Activated naive CD4-positive, alpha-beta T cell treated with Interleukin-2 at 50 U/mL for 16 hours (primary cell): ENCODE measurements around the gene ADAM17.
"Not testable (repeated sequence)": the region's sequence is repeated elsewhere in the genome, so short reads cannot be mapped to it uniquely, and the experiment has no call there.

ENCODE experiments used
- DNase-seq: peaks from one replicate; pipeline ENCODE4 v3.0.0-alpha.2; 2020

ADAM17 gene

DNA sequence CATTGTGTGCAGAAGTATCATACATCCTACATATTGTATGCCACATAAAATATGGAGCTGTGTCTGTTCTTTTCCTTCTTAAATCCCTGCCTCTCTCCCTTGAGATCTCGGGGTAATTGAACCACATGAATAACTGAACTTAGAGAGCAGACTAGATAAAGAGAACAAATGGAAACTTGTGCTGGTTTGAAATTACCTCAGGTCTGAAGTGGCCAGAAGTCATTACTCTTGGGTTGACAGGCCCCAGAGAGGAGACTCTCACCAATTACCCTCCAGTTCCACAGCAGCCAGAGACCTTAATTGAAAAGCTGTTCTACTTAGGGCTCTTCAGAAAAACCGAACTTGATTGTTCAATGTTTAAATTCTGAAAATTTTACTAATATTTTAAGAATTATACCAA lies 5.0 kb upstream of the ADAM17 start:
- no peak for DNase-seq

DNA sequence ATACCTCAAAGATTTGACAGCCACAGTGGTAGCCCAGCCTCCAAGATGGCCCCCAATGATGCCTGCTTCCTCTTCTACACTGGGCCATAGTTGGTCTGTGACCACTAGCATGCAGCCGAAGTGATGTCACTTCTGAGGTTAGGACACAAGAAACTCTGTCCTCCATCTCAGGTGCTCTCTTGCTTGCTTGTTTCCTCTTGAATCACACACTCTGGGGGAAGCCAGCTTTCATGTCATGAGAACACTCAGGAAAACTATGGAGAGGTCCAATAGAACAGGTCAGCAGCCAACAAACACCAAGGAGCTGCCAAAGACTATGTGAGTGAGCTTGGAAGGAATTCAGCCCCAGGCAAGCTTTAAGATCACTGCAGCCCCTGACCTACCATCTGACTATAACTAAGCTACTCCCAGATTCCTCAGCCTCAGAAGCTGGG lies 3.3 kb upstream of the ADAM17 start:
- no peak for DNase-seq

DNA sequence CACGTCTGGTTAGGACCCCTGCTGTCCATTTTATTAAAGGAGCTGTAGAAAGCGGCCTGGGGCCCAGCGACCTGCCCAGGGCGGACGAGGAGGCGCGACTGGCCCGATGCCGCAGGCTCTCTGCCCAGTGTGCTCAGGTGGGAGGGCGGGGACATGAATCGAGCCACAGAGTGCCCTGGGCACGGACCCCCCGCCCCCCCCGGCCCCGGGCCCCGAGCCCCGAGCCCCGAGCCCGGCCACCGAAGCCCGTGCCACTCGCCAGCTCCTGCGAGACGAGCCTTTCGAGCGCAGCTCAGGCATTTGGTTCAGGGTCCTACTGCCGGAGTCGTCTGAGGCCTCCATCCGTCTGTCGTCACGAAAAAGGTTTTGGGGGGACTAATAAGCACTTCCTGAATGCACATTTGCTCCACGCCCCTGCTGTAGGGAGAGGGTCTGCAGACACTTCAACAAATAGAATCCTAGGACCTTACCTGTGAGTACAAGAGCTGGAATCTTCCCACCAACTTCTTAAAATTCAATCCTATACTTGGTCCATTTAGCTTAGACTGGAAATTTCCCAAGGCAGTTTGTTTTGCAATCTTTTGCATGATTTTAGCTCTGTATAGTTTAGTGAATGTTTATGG lies 602 bp upstream of the ADAM17 start:
- no peak for DNase-seq

DNA sequence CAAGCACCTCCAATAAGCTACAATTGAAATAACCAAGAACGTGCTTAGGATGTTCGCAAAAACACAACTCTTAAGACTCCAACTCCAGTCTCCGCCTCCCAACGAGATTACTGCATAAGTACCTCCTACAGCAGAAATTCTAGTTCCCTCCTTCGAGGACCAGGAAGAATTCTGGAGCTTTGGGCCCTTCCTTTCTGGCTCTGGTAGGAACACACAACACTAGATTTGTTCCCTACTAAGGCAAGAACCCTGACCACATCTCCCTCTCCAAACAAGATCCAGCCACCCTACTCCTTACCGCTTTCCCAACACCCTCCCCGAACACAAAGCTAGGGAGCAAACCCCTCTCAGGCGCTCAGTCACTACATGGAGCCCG lies 721 bp downstream of the ADAM17 start:
- DNase-seq: peak; percentile 39

DNA sequence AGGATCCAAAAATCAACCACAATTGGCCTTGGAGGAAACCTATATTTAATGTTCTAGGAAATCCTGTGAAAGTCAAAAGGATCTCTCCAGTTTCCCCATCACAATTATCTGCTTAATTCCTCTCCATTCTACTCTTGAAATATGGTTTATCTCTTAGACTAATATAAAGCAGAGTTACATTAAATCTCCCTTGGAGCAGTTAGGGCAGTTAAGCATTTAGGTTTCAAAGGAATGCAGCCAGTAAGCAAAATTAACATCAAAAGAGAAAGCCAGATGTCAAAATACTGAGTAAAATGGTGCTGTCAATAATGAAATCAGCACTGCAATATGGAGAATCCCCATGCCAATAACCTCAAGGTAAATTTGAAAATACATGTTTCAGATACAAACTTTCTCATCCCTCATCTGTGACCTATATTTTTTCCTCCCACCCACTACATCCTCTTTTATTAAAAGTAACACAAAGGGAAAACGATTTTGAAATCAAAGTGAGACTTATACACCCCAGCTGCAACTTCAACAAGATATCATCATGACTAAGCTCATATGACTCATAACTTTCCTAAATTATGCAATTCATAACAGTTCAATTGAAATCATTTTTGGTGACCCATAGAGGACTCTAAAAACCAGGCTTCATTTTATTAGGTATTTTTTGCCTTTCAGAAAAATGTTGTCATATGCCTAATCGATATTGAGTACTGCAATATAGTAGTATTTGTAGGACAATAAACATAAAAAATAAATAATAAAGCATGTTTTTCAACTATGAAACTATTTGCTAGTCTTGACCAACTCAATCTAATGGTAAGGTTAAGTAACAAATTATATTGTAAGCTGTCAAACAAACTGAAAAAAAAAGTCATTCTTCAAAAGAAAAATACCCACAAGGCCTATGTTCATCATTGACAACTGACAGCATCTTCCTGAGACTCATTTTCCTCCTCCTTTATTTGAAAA lies 3.1 kb downstream of the ADAM17 start:
- no peak for DNase-seq

DNA sequence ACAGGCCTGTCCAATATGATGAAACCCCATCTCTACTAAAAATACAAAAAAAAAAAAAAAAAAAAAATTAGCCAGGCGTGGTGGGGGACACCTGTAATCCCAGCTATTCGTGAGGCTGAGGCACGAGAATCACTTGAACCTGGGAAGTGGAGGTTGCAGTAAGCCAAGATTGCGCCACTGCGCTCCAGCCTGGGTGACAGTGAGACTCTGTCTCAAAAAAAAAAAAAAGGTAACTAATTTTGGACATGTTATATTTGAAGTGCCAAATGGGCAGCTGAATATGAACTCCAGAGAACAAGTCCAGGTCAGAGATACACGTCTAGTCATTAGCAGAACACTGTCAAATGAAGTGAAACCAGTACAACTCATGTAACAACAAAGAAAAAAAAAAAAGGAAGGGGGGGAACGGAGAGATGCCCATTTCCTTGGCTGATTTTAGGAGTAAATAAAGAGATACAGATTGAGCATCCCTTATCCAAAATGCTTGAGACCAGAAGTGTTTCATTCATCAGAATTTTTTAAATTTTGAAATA lies 4.7 kb downstream of the ADAM17 start:
- not testable (repeated sequence) for DNase-seq

DNA sequence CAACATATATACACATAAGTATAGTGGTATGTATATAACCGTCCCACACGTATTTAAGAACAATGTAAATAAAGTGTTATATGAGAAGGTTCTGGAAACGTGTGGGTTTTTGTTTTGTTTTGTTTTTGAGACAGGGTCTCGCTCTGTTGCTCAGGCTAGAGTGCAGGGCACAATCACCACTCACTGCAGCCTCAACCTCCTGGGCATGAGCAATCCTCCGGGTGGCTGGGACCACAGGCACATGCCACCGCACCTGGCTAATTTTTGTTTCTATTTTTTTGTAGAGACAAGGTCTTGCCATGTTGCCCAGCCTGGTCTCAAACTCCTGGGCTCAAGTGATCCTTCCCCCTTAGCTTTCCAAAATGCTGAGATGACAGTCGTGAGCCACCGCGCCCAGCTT lies 6.2 kb downstream of the ADAM17 start:
- no peak for DNase-seq

DNA sequence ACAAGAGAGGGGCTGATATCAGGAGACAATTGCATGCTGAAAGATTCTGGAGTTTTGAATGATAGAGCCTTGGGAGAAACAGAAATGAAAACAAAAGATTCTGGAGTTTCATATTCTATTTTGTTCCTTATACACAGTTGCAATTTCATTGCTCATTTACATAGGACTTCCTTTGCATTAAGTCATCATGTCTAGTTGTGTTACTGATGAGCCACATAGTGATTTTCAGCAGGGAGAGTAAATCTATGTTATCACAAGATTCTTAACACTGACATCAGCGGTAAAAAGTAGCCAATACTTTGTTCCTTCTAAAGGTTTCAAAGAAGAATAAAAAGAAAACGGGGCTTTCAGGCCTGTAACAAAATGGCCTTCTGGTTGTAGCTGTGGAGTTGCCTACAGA lies 7.1 kb downstream of the ADAM17 start:
- no peak for DNase-seq

DNA sequence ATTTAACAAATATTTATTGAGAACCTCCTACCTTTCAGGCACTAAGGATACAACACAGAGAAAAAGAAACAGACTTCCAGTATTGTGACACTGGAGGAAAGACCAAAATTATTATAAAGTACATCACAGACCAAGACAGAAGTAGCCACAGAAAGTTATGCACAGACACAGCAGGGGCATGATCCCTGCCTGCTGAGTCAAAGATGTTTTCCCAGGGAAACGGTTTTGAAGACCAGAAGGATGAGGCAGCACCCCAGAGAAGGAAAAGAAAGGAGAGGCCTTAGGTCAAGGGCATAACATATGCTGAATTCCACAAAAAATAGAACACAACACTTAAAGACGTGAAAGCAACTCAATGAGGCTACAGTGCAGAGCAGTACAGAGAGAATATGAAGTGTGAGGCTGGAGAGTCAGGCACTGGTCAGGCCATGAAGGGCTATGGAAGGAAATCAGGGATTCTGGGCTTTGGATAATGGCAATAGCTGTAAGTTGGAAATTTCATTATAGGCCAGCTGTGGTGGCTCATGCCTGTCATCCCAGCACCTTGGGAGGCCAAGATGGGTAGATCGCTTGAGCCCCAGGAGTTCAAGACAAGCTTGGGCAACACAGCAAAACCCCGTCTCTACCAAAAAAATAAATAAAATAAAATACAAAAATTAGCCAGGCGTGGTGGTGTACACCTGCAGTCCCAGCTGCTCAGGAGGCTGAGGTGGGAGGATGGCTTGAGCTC lies 8.2 kb downstream of the ADAM17 start:
- no peak for DNase-seq

DNA sequence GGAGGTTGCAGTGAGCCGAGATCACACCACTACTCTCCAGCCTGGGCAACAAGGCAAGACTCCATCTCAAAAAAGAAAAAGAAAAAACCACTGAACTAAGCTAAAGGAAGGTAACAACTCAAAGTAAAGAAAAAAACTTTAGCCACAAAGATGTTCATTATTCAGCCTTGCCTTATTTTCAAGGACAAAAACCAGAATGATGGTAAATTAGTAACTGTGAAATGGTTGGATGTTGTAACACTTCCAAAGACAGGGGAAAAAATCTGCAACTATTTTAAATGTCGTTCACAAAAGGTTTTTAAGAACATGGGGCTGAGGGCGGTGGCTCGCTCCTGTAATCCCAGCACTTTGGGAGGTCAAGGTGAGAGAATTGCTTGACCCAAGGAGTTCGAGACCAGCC lies 10.1 kb downstream of the ADAM17 start:
- DNase-seq: no peak

DNA sequence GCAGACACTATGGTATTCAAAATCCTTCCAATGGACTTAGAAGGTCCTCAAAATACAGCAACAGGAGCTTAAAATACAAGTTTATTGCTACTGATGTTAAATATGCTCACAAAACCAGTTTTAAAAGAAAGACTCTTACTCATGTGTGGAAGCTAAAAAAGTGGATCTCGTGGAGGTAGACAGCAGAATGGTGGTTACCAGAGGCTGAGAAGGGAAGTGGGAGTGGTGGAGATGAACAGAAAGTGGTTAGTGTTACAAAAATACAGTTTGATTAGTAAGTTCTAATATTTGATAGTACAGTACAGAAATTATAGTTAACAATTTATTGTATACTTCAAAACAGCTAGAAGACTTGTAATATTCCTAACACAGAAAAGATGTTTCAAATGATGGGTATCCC lies 12.1 kb downstream of the ADAM17 start:
- DNase-seq: no peak

DNA sequence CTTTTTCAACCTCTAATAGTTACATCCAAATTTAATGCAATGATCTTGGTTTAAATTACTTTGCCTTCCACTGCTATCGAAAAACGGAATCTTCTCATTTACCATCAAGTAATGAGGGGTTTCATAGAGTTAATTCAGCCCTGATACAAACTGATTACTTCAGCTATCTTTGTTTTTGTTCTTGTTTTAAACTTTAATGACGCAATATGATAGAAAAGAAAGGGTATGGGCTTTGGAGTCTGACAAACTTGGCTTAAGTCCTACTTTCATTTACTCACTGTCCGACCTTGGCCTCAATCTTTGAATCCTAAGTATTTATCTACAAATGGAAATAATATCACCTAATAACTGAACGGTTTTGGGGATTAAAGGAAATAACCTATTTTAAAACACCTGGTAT lies 16.1 kb downstream of the ADAM17 start:
- DNase-seq: no peak

DNA sequence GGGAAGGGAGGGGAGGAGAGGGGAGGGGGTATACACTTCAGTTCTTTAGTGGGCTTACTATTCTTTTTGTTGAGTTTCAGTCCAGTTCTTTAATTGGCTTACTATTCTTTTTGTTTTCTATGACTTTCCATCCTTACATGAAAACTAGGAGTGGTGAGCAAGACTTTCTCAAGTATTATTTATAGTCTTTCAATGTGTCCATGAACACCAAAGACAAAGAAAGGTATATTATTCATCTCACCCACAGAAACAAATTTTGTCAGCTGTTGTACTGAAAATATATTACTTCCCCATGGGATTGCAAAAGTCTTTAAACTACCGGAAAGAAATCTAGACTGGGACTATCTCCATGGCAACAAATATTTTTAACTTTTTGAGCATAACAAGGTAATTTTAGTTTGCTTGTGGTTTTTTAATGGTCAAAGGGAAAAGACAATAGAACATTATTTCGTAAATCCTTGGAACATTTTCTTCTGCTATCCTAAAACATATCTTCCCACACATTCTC lies 17.6 kb downstream of the ADAM17 start:
- DNase-seq: no peak

DNA sequence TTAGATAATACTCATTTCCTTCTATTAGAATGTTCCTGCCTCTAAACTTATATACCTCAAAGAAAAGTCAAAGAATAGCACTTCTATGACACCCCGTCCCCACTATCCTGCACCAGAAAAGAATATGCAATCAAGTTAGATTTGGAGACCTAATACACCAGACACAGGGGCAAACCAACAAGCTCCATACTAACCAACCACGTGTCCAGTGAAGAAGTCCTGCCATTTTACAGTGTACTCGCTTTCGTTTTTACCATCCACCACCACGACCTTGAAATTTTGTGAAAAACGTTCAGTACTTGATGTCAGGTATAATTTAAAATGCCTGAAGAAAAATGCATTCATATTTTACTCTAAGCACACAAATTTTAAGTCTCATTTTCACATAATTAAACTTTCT lies 19.1 kb downstream of the ADAM17 start:
- DNase-seq: no peak

DNA sequence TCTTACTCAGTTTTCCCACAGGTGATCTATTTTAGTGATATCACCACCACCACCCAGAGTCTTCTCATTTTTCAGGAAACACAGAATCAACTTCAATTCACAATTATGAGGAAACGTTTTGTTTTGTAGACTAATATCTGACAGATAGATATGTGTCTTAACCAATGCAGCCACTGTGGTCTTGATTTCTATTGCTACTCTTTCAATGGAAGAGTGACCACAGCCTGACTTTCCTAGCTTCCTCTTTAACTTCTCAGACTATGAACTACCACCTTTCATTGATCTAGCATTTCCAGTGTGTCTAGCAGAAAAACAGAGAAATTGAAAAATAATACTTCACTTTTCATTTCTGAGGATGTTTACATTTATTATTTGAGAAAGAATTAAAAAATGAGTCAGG lies 20.5 kb downstream of the ADAM17 start:
- DNase-seq: no peak

DNA sequence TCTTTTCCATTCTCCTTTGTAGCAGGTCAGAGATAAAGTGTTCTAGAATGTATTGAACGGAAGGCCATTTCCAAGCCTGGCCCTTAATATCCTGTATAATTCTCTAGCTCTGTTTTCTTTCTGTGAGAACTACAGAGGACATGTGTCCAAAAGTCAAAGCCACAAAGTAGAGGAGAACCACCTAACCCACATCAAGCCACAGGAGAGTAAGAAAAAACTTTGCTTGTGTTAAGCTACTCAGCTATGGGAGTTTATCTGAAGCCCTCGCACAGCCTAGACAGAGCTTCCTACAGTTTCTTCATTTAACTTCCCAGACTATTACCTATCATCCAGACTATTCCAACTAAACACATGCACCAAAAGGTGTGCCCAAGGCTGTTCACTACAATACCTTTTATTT lies 22.0 kb downstream of the ADAM17 start:
- no peak for DNase-seq

DNA sequence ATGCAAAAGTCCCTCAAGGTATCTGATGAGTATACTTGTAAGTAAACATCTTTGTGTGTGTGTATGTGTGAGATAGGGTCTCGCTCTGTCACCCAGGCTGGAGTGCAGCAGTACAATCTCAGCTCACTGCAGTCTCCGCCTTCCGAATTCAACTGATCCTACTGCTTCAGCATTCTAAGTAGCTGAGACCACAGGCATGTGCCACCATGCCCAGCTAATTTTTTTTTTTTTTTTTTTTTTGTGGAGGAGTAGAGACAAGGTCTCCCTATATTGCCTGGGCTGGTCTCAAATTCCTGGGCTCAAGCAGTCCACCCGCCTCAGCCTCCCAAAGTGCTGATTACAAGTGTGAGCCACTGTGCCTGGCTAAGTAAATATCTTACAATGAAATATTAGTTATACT lies 23.2 kb downstream of the ADAM17 start:
- no peak for DNase-seq

DNA sequence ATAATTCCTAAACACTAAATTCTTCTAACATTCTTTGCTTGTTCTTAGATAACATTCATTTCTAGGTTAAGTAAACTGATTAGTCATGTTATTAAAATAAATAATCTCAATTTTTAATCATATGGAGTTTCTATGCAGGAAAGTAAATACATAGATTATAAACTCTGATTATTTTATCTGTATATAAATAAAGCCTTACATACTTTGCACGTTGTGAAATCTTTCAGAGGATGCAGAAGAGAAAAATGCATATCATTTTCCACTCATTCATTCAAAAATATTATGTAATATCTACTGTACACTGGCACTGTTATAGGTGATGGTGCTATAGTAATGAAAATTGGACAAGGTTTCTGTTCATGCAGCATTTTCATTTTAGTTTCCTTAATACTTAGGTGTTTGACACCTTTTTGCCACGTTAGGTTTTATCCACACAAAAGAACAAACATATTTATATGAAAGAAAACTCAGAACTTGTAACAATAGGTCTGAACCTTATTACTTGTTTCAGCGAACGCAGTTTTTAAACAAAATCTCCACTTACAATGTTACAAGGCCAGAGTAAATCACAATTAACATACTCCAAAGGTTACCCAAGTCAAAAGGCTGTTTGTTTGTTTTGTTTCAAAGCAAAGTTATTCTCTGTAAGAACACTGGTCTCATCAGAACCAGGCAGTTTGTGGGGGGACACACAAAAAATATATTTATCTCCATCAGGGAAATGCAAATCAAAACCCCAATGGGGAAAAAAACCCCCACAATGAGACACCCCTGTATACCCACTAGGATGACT lies 27.4 kb downstream of the ADAM17 start:
- DNase-seq: no peak

DNA sequence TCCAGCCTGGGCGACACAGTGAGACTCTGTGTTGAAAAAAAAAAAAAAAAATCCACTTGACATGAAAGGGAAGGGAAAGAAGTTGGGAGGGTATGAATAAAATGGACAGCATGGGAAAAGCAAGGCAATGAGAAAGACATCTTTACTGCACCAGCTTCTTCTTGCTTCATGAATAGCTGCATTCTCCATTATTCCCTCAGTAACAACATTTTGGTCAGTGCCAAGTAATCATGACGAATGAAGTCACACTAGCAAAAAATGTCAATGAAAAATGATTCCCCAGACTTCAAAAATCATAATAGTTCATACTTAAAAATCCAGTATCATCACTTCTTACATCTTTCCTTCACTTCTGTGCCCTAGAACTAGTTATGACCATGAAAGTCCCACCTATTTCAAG lies 30.4 kb downstream of the ADAM17 start:
- DNase-seq: no peak

DNA sequence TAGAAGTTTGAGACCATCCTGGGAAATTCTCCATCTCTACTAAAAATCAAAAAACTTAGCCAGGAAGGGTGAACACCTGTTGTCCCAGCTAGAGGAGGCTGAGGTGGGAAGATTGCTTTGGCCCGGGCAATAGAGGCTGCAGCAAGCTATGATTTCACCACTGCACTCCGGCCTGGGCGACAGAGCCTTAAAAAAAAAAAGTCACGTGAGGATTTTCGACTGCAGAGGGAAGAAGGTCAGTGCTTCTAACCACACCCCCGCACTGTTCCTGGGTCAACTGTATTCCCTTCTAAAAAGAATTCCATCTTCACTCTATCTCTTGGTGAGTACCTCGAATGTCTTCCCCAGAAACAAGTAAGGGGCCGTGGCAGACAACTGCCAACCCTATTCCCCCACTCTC lies 31.3 kb downstream of the ADAM17 start:
- DNase-seq: no peak

DNA sequence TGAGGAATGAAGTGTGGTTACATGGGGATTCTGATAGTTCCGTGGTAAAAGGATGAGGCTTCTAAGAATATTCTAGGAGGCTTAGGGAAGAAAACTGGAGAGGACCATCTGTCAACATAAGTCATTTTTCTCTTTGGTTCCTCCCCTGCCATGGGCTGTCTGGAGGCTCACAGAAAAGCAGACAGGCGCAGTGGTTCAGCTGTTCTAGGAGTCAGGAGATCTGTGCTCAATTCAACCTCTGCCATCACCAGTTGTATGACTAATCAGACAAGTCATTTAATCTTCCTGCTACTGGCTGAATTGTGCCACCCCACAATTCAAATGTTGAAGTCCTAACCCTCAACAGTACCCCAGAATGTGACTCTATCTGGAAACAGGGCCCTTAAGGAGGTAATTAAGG lies 36.4 kb downstream of the ADAM17 start:
- DNase-seq: no peak

DNA sequence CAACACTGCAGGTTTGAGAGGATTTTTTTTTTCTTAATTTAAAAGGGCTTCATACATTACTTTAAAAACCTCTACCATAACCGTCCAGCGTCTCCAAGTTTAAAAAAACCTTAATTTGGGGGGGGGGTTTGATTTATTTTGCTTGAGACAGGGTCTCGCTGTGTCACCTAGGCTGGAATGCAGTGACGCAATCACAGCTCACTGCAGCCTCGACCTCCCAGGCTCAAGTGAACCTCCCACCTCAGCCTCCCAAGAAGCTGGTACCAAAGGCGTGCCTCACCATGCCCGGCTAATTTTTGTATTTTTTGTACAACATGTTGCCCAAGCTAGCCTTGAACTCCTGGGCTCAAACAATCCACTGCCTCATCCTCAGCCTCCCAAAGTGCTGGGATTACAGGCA lies 36.9 kb downstream of the ADAM17 start:
- no peak for DNase-seq

DNA sequence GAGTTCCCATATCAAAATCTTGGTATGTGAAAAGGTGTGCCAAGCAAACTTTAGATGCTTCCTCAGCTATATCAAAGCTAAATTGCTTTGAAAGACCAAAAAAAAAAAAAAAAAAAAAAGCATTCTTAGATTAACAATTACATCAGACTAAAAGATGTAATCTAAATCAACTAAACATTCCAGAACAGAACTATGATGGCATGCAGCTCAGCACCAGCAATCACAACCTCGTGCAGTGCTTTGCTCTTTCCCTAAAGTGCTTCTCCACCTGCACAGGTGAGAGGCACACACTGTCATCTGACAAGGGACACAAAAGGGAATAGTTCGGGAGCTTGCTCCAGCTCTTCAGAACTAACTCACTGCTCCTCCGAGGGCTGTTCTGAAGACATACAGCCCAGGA lies 37.5 kb downstream of the ADAM17 start:
- no peak for DNase-seq
